D341Med (cell line): ENCODE measurements around the gene IP6K1.
"Not testable (repeated sequence)": the region's sequence is repeated elsewhere in the genome, so short reads cannot be mapped to it uniquely, and the experiment has no call there.

Experiments
- DNase-seq: peaks from one replicate; pipeline ENCODE4 v3.0.0; 2012; ENCODE audit warnings: low spot score

Gene IP6K1

DNA sequence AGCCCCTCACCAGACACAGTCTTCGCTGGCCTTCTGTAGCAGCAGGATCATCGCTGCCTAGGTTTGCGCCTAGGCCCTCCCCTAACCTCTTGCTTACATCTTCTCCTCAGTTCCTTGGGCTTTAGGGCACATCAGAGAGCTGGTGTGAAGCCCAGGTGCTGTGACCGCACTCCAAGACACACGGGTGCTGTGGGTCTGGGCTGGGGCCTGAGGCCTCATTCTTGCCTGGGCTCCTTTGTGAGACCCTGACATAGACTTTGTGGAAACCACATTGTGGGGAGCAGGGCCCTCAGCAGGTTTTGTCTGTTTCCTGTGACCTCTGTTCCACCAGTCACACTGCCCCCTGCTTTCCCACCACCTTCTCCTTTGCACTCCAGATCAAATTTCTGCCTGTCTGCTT is 74.9 kb downstream of the IP6K1 start:
- no peak for DNase-seq

DNA sequence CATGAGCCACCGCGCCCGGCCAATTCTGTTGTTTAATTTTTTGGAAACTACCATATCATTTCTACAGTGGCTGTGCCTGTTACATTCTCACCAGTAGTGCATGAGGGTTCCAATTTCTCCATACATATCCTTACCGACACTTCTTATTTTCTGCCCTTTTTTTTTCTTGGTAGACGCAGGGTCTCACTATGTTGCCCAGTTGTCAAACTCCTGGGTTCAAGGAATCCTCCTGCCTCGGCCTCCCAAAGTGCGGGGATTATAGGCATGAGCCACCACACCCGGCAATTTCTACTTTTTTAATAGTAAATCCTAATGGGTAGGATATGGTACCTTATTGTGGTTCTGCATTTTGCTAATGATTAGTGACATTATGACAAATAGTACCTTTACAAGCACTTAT is 76.5 kb downstream of the IP6K1 start:
- no peak for DNase-seq

DNA sequence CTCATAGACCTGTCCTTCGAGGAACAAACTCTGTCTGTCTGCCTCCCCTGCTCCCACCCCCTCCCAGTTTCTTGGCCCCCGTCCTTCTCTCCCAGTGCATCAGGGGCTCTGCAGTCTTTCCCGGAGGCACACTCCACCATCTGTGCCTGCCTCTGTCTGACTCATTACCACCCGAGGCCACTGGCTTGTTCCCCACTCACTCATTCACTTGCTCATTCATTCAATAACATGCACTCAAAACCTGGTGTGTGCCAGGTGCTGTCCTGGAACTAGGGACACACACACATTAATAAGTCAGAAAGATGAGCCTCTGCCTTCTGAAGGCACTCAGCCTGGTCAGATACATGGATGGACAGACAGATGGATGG is 79.2 kb downstream of the IP6K1 start:
- no peak for DNase-seq

DNA sequence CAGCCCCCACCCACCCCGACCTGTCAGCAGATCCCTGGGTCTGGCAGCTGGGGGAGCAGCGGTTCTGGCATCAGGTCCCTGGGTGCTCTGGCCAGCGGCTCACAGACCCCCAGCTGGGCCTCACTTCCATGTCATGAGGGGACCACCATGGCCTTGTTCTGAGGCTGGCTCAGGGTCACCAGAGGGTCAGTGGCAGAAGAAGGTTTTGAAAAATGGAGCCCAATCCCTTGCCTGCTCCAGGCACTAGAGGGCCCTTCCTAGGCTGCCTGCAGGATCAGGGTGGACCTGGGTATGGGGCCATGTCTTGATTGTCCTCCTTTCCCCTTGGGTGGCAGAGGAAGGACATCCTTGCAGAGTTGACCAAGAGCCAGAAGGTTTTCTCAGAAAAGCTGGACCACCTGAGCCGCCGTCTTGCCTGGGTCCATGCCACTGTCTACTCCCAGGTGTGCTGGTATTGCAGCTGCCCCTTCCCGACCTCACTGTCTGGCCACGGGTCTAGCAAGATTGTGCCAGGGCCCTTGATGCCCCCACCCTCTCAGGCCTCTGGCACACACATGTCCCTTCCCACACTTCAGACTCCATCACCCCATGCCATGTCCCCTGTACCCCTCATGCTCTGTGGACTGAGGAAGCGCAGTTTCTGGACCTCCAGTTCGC is 79.8 kb downstream of the IP6K1 start:
- no peak for DNase-seq

- DNase-seq = no peak
These were observed 80.9 kb downstream of the IP6K1 start for GRCh38 chr3:49705390-49705960.

DNA sequence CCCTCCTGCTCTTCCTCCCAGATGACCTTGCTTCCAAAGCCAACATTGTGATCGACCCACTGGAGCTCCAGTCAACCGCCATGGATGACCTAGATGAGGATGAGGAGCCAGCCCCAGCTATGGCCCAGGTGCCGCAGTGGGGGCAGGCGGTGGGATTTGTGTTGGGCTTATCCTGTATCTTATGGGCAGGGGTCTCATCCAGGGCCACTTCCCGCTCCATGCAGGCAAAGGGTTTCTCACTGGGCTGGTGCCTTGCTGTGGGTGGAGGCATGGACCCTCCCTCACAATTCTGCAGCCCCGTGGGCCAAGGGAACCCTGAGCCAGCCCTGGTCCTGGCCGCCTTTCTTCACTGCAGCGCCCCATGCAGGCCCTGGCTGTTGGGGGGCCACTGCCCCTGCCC is 81.7 kb downstream of the IP6K1 start:
- no peak for DNase-seq

GRCh38 chr3:49703956-49704355 is 82.4 kb downstream of the IP6K1 start:
- no peak for DNase-seq

DNA sequence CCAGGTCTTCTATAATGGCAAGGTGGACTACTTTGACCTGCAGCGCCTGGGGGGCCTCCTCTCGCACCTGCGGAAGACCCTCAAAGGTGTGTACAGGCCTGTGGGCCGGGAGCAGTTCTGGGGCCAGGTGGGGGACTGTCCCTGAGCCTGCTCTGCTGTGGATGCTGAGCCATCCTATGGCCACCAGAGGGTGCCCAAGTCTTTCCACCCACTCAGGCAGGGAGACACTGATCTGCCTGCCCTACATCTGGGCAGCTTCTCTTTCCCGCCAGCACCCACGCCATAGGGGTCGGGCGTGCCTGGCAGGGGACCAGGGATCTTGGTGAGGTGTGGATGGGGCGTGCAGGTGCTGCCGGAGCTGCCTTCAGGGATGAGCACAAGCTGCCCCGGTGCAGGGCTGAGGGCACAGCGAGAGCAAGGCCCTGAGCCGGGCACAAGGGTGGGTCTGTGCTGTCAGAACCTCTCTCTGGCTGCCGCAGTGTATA is 82.9 kb downstream of the IP6K1 start:
- peak; percentile 93 for DNase-seq

DNA sequence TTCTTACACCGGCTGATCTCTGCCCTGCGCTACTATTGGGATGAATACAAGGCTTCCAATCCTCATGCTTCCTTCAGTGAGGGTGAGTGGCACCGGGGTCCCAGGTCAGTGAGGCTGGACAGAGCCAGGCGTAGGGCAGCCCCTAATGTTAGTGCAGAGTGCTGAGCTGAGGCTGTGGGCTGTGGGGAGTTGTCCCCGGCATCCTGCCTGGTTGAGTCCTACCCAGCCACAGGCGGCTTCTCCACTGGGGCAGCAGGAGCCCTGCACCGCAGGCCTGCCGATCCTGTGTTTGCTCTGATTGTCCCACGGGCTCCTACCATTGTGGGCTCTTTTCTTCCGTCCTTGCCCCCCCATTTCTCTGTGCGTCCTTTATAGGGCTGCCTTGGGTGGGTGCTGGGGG is 83.7 kb downstream of the IP6K1 start:
- DNase-seq = no peak

DNA sequence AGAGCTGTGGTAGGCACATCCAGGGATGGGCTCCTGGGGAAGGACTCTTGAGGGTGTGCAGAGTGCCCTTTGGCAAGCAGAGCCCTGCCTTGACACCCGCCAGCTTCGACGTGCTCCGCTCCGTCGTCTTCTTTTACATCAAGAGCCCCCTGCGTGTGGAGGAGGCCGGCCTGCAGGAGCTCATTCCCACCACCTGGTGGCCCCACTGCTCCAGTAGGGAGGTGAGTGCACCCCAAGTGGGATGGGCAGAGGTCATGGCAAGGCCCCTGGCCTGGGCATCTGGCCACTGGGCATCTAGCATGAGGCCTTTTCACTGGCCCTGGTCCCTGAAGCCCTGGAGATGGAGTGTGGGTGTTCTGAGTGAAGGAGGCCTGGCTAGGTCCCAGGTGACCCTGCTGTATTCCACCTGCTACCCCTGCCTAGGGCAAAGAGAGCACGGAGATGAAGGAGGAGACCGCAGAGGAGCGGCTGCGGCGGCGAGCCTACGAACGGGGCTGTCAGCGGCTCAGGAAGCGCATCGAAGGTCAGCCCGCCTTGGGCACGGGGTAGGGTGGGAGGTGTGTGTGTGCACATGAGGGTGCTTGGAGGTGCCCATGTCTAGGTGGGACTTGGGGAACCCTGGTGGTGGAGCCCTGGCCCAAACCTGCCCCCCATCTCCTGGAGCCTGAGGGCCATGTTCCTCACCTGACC is 84.8 kb downstream of the IP6K1 start:
- peak; percentile 71 for DNase-seq

GRCh38 chr3:49700453-49701128 is 85.8 kb downstream of the IP6K1 start:
- DNase-seq = no peak

- DNase-seq = no peak
These were observed 86.3 kb downstream of the IP6K1 start for GRCh38 chr3:49700014-49700413.

- no peak for DNase-seq
These were observed 86.9 kb downstream of the IP6K1 start for GRCh38 chr3:49699281-49699979.

- not testable (repeated sequence) for DNase-seq
These were observed 90.9 kb downstream of the IP6K1 start for GRCh38 chr3:49695350-49696015.

DNA sequence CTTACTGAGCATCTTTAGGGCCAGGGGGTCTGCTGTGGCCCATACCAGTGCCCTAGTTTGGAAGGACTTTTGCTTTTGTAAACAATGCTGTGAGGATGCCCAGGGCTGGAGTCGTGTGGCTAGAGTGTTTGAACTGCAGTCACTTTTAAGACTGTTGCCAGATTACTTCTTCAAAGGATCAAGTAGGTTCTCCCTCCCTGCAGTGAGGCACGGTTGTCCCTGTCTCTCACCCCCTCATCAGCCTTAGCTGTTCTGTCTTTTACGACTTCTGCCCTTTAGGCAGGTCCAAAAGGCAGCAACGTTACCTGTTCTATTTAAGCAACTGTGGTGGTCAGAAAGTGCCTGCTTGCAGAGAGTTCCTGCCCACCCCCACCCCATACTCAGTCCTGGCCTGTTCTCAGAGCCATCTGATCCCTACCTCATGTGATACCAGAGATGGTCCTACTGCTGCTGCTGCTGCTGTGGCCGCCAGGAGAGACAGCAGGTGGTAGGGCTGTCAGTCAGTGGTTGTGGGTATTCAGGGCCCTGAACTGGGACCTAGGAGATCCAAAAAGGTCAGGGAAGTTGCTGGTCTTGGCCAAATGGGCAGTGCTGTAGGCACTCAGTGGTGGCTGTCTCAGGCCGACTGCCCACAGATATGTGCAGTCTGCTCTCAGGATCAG is 91.8 kb downstream of the IP6K1 start:
- not testable (repeated sequence) for DNase-seq

DNA sequence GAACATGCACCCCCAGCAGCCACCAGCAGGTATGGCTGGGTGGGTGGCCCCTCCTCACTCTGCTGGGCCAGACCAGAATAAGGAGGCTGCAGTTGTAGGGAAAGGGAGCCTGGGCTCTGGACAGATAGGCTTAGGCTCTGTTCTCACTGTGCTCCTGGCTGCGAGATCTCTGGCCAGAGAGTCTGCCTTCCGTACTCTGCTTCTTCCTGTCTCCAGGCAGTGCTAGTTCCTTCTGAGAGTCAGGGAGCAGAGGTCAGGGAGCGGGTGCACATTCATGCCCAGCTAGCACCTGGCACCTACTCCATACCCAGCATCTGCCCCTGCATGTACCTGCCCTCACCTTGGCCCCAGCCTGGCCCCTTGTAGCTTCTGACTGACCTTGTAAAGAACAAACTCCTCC is 94.9 kb downstream of the IP6K1 start:
- DNase-seq = not testable (repeated sequence)

- DNase-seq = not testable (repeated sequence)
These were observed 95.5 kb downstream of the IP6K1 start for GRCh38 chr3:49690856-49691255.

GRCh38 chr3:49689908-49690624 is 96.3 kb downstream of the IP6K1 start:
- not testable (repeated sequence) for DNase-seq

GRCh38 chr3:49689046-49689907 is 97.1 kb downstream of the IP6K1 start, which contains the start of the genes MST1 and RNF123:
TSS of gene MST1 (minus strand) at chr3:49689474. CDS start at chr3:49688691, 783 bp downstream.
TSS of gene RNF123 (plus strand) at chr3:49689557. CDS start at chr3:49691166, 1,609 bp downstream.
- DNase-seq = peak; percentile 97
